HPDE6-E6E7 (cell line): ENCODE measurements around the gene CEP112.

Experiments used
- DNase-seq: peaks from one replicate; pipeline ENCODE4 v3.0.0; 2011; ENCODE audit warnings: missing footprints; ENCODE audit errors: extremely low spot score

CEP112 gene

DNA sequence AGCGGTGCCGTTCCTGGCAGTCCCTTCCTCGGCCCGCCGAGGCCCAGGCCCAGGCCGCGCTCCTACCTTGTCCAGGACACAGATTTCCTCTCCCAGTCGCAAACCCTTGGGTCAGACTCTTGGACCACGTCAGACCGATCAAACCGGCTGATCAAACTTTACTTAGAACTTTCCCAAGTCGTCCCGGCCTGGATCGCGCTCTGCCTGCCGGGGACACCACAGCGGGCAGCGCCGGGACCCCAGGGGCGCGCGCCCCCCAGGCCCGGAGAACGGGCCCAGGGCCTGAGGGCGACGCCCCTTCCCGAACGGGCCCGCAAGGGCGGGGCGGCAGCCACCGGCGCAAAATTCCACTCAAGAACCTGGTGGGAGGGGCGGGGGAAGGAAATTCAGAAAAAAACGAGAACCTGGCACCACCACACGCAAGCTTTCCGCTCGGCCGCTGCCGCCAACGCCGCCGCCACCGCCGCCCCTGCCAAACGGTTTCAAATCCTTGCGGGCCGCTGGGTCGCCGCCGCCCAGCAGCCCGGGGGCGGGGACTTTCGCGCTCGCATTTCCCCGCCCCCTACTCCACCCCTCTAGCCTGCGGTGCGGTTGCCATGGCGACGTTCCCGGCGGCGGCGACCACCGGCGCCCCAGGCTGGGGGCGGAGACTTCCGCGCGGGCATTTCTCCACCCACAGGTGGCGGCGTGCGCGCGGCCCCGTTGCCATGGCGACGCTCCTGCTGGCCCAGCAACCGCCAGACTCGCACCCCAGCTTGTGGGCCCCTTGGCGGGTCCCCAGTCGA is at the start of gene CEP112:
Gene CEP112 (minus strand): TSS at position 541 of the 785 bp plus-strand sequence.
- peak; percentile 34 for DNase-seq

DNA sequence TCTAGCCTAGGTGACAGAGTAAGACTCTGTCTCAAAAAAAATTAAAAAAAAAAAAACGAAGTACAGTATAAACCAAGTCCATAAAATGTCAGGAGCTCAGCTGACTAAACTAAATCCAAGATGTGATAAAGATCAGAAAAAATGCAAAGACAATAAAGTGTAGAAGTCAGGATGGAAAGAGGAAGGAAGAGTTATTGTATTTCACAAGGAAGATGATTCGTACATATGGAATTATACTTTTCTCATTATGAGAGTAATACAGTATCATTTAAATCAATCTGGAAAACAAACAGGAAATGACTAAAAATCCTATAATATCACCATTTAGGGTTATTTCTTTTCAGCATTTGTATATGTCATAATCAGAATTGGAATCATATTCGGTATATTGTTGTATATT is 48.7 kb upstream of the CEP112 start:
- DNase-seq = no peak

DNA sequence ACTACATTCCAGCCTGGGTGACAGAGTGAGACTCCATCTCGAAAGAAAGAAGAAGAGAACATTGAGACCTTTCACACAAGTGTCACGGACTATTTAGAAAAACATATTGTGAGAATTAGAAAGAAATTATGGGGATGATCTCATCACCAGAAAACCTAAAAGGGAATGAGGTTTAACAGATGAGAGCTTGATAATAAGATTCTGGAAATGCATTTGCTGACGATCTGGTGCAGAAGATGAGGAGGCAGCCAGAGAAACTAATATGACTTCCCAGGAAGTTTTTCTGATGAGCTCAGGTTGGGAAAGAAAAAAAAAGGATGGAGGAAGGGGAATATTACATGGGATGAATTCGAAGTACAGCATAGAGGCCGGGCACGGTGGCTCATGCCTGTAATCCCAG is 48.1 kb upstream of the CEP112 start:
- no peak for DNase-seq

DNA sequence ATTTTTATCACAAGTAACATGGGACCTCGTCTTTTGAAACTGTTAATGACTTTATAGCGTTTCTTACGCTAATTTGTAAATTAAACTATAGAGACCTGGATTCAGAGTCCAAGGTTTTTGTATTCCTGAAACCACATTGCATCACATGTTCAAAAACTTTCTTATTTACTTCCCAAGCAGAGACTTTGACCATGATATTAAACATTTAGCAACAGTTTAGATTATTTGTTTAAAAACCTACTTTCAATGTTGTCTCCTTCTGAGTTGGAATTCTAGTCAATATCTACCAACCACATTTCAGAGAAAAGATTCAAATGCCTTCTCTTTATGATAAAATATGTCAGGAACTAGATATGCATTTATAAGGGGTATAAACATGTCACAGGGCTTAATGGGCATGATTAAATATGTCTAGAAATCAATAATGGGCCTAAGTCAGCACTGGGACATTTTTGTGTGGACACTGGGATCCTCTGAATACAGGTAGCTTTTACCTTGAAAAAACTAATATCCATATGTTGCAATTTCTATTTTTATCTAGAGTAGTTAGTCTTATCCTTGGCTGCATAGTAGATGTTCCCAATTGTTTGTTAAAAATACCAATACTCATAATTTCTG is 43.6 kb upstream of the CEP112 start:
- no peak for DNase-seq

DNA sequence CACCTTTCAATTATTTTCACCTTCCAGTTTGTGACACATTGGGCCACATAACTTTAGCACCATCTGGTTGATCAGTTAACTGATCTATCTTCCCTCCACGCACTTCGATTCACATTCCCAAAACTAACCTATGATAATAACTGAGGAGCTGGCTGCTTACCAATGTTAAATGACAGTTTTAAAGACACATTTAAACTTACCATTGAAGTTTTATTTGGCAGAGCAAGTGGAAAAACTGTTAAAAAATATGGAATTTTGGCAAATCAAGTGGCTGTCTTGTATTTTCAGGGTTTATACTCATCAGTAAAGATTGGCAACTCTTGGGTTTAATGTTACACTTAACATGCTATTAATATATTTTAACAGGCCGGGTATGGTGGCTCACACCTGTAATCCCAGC is 42.7 kb upstream of the CEP112 start:
- no peak for DNase-seq

DNA sequence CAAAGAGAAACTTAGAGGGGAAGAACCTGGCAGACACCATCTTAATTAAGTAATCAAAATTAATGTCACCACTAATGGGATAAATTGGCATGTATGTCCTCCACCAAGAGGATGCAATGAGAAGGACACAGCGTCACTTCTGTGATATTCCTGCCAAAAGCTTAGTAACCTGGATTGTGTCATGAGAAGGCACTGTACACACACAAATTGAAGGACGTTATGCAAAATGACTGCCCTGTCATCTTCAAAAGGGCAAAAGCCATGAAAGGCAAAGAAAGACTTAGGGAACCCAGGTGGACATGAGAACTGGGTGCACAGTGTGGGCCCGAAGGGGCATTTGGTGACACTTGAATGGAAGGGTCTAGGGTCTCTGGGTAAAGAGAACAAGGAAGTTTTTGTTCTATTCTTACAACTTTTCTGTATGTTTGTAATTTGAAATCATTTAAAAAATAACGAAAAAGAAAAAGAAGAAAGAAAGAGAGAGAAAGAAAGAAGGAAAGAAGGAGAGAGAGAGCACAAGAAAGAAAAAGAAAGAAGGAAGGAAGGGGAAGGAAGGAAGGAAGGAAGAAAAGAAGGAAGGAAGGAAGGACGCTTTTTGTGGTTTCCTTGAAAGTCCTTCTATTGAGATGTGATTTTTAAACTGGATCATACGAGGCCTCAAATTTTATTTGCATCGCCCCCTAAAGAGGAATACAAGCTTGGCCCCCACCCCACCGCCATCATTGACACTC is 41.3 kb upstream of the CEP112 start:
- no peak for DNase-seq

DNA sequence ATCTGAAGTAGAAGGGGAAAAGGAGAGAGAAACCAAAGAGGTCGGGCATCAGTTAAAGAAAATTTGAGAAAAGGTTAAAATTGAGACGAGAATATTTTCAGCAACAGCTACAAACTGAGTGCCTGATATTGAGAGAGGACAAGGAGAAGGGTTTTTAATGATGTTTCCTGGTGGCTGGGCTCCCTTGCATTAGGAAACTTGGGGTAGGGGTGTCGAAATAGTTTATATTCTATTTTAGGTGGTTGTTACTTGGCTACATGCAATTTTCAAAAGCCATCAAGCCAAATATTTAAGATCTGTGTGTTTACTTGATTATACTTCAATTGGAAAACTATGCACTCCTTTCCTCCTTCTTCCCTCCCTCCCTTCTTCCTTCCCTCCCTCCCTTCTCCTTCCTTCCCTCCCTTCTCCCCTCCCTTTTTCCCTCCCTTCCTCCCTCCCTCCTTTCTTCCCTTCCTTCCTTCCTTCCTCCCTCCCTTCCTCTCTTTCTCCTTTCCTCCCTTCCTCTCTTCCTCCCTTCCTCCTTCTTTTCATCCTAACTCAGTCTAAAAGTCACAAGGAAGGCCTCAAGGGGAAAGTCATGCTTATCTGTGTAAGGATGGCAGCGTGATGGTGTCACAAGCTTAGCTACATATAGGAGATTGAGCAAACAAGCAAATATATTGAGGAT is 39.1 kb upstream of the CEP112 start:
- no peak for DNase-seq

DNA sequence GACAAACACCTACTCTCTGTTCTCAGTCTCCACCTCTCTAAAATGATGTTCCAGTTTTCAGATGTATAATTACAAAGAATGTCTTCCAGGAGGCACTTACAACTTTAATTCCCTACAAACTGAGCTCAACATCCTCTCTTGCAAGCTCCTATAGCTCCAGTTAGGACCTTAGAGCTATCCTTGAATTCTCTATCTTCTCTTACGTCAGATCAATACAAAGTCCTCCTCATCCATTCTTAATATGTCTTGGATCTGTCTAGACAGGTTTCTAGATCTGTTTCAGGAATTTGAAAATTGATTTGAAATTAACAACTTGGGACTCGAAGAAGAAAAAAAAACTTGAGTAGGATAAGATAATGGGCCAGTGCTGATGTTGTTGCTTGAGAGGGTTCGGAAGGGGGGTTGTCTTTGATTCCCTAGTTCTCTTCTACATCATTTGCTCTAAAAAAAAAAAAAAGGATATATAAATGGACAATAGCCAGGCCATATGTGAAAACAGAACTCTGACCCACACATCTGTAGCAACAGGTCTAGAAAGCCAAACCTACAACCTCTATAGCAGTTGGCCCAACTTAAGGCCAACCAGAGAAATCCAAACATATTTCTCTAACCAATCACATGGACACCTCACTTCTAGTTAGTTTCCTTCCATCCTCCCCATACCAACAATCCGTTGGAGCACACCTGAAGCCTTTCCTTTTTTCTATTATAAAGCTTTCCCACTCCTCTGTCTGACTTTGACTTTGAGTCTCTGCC is 38.0 kb upstream of the CEP112 start:
- no peak for DNase-seq

DNA sequence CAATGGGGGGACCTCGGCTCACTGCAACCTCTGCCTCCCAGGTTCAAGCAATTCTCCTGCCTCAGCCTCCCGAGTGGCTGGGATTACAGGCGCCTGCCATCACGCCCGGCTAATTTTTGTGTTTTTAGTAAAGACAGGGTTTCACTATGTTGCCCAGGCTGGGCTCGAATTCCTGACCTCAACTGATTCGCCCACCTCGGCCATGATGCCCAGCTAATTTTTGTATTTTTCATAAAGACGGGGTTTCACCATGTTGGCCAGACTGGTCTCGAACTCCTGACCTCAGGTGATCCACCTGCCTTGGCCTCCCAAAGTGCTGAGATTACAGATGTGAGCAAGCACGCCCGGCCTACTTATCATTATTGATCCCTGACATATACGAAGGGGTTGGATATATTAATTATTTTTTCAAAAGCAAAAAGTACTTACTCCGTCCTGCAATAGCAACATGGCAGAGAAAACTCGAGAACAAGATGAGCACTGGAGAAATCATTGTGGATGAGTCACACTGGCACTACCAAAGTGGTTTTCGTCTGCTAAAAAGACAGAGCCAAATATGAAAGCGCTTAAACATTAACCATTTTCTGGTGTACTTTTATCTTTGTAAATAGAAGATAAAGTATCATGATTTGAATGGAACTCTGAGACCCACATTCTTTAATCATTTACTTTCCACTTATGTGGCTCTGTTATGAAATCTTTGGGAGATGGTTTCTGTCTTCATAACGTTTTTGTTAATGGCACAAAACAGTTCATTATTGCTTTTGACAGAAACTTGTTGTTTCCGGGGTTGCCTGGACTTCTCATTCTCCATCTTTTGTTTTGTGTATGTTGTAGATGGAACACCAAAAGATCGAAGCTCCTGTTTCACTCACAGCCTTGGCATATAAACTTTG is 37.2 kb upstream of the CEP112 start, which contains the start of gene APOH:
Gene APOH (minus strand): TSS at position 529 of the 896 bp plus-strand sequence. CDS start 36 bp downstream, at position 493.
- DNase-seq = no peak

DNA sequence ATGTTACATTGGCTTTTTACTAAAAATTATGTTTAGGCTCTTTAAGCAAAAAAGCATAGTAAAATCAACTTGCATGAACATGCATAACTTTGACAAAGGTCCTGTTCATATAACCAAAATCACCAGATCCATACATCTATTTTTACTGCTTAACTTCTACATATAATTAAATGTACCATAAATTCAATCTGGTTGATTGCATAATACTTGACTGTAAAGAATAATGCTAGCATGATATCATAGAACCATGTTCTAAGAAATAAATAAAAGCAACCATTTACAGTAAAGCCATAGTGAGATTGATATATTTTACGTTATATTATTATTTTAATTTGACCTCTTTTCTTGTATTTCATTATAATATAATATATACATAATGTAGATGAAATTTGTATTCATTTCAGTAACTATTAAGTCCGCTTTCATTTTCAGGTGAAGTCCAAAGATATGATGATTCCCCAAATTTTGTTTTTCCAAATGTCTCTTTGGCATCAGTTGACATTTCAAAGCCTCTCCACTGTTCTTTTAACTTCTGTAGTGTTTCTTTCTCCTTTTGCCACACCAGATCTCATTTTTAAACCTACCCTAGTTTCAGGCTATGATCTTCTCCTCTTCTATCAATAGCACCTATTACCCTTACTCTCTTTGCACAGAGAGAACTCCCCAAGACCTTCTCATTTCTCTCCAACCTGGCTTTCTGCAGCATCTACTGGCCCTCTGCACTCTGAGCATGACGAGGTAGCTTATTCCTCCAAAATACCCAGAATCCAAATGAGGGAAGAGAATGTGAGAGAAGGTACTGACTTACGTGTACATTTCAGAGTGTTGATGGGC is 35.5 kb upstream of the CEP112 start:
- no peak for DNase-seq

DNA sequence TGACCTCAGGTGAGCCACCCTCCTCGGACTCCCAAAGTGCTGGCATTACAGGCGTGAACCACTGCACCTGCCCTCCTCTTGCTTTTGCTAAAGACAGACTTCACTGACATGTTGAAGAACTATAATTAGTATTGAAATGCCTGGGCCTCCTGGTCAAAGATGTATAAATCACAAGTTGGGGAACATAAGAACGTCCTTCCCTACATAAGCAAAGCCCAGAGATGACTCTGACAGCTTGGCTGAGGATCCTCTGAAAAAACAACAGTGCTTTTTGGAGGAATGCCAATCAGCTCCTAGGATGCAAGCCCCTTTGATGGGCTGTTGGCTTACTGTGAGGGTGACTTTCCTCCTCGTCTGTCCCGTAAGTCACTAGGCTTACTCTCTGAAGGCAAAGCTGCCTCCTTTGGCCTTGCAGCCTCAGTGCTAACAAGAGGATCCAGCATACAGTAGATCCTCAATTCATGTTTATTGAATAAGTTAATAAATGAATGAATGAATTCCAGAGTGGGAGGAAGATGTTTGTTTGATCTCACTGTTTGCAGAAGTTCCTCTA is 30.9 kb upstream of the CEP112 start:
- DNase-seq = no peak

DNA sequence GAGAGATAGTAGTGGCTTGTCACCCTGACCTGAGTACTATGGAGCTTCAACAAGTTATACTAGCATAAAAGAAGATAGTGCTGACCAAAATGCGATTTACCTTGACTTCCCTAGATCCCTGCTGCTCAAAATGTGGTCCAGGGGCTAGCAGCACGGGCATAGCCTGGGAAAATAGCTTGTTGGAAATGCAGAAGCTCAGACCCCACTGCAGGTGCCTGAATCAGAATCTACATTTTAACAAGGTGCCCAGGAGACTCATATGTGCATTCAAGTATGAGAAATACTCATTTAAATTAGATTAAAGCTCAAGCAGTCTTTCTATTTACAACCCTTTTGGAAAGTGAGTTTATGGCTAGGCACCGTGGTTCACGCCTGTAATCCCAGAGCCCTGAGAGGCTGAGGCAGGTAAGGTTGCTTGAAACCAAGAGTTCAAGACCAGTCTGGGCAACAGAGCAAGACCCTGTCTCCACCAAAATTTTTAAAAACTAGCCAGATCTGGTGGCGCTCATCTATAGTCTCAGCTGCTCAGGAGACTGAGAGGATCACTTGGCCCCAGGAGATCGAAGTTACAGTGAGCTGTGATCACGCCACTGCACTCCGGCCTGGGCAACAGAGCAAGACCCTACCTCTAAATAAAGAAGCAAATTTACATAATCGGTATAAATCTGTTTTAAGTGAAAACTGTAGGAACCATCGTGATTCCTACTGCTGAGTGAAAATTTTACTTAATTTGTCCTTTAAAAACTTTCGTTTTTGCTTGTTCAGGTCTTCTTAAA is 30.0 kb upstream of the CEP112 start:
- DNase-seq = no peak

DNA sequence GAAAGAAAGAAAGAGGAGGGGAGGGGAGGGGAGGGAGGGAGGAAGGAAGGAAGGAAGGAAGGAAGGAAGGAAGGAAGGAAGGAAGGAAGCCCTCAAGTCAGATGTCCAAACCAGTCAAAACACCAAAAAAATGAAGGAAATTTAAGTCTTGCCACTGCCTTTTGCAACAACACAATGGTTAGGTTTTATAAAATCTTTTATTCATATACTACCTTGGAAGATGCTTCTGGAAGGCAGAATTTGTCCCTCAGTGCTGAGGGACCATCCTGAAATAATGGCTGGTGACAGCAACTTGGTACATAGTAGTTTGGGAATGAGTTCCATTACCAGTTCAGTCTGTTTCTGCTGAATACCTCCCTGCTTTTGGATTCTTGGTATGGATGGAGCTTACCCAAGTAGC is 29.4 kb upstream of the CEP112 start:
- no peak for DNase-seq

DNA sequence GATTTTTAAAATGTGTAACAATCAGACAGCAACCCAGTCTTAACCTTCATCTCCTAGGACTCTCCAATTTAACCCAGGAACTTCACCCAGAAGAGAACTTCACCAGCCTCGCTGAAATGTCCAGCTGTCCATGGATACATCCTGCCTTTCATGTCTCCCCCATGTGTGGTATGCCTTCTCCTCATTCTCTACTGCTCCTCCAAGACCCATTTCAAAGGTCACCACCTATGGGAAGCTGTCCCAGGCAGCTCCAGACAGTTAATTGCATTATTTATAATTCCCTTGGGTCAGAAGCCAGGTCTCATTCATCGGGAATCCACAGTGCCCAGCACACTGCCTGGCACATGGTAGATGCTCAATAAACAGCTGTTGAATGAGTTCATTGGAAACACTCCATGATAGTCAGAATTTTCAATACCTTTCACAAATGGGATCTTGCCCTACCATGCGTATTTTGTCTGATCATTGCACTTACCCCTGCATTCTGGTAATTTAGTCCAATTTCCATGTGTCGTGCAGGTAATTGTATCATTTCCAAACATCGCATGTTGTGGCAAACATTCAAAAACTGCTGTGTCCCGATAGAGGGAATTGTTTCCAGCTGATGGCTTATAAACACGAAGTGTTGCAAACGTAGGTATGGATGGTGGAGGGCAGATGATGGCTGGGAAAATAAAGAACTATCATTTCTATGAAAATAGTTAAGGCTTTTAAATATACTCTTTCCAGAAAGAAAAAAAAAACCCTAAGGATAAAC is 28.3 kb upstream of the CEP112 start:
- DNase-seq = no peak

DNA sequence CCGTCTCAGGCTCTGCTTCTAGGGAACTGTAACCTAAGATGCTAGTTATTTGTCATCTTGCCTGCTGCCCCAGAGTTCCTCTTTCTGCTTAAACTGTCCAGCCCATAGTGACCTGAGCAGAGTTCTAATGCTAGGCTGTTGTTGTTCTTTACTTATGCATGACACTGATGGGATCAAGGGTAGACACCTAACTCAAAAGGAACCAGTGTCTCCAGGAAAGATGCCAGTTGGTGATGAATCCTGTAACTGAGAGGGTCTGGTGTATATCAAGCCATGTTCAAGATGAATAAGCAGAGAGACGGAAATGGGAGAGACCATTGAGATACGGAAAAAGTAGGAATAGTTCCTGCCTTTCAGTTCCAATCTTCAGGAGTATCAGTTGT is 23.6 kb upstream of the CEP112 start:
- DNase-seq = no peak

DNA sequence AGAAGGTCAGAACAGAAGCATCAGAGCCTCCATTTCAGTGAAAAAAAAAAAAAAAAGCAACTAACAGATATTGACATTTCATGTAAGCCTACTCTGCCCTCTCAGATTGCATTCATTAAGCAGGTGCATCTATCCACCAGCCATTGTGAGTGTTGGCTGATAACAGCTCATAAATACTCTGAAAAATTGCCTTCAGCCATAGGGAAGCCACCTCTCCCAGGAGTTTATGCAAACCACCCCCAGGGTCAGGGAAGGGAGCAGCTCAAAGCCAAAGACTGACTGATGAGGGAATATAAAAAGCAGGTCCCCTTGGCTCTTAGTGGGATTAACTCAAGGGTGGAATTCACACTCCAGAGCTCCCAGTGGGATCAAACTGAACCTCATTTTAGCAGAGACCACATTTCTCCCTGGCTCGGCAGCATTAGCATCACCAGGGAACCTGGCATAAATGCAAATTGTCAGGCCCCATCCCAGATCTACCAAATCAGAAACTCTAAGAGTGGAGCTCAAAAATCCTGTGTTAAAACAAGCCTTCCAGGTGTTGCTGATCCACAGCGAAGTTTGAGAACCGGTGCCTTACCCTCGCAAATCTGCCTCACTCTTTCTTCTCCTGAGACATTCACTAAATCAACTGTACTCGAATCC is 23.1 kb upstream of the CEP112 start:
- DNase-seq = no peak
